ENCODE measurements around the gene GCH1.

The GCH1 gene

DNA sequence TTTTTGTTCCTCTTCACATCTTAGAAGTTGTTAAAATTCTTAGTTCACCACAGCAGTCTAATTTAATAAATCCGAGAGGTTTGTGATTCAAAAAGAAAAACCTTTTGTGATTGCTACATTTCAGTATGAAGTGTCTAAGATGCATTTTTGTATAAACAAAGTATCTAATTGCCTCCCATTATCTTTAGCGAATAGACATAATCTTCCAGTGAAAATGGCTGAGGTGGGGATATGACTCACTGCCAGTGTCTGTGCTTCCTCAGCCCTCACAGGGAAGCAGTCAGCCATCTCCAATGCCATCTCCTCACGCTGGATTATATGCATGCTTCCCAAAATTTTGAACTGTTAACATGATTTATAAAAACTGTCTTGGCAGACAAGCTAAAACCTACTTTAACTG, 7.6 kb downstream of the GCH1 start:
- Histone ChIP-seq H3K27ac (no peak overlapping the region), H3K36me3 (no peaks in the 10 kb centered on the region), H3K27me3 (no peaks in the 10 kb centered on the region), H3K4me1 (no peaks in the 10 kb centered on the region), H3K9me3 (no peaks in the 10 kb centered on the region), H3K4me3 (no peak overlapping the region)
- TF ChIP-seq CTCF (IDR thresholded peaks at IDR 0.05) = no peak
- intact Hi-C loops (cut with DNase I; ENCODE audit: low total_unique reads) = no loop called here
- no peak for DNase-seq

DNA sequence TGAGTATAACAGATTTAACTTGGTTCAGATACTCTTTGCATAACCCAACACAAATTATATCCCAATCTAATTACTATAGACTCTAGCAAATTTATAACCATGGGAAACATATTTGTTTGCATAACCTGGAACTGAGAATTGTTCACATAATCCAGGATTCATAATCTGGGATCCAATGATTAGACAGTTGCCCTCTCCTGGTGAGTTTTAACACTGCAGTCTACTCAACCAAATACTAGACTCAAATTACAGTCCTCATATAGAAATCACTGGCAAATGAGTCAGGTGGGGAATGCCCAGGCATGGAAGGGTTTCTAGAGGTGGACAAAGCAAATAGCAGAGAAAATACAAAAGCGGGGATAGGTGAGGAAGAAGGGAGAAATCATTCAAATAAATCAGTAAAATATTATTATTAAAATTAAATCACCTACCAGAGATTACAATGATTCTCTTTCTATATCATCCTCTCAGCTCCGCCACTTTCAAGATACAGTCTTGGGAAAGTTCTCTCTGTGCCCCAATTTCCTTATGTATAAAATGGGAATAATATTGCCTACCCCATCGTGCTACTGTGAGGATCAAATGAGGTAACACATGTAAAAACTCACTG, 9.4 kb downstream of the GCH1 start:
- Histone ChIP-seq H3K9me3 (no peaks in the 10 kb centered on the region), H3K4me3 (no peak overlapping the region), H3K27ac (no peak overlapping the region), H3K36me3 (no peaks in the 10 kb centered on the region), H3K4me1 (no peaks in the 10 kb centered on the region), H3K27me3 (no peaks in the 10 kb centered on the region)
- peak; percentile 58 to 74 for TF ChIP-seq CTCF (IDR thresholded peaks at IDR 0.05)
- intact Hi-C loops (cut with DNase I; ENCODE audit: low total_unique reads) = no loop called here
- no peak for DNase-seq

- Histone ChIP-seq H3K27me3 (no peaks in the 10 kb centered on the region), H3K4me3 (no peak overlapping the region), H3K9me3 (no peaks in the 10 kb centered on the region), H3K27ac (no peak overlapping the region), H3K36me3 (no peaks in the 10 kb centered on the region), H3K4me1 (no peaks in the 10 kb centered on the region)
- no peak for TF ChIP-seq CTCF (IDR thresholded peaks at IDR 0.05)
- intact Hi-C loops (cut with DNase I; ENCODE audit: low total_unique reads) = no loop called here
- DNase-seq = no peak
Measured at GRCh38 chr14:54891471-54892245, 11.0 kb downstream of the GCH1 start.

GRCh38 chr14:54890788-54891187, 11.8 kb downstream of the GCH1 start:
- Histone ChIP-seq H3K9me3 (no peaks in the 10 kb centered on the region), H3K4me1 (no peaks in the 10 kb centered on the region), H3K27ac (no peak overlapping the region), H3K4me3 (no peak overlapping the region), H3K27me3 (no peaks in the 10 kb centered on the region), H3K36me3 (no peaks in the 10 kb centered on the region)
- intact Hi-C loops (cut with DNase I; ENCODE audit: low total_unique reads) = no loop called here
- no peak for TF ChIP-seq CTCF (IDR thresholded peaks at IDR 0.05)
- no peak for DNase-seq

DNA sequence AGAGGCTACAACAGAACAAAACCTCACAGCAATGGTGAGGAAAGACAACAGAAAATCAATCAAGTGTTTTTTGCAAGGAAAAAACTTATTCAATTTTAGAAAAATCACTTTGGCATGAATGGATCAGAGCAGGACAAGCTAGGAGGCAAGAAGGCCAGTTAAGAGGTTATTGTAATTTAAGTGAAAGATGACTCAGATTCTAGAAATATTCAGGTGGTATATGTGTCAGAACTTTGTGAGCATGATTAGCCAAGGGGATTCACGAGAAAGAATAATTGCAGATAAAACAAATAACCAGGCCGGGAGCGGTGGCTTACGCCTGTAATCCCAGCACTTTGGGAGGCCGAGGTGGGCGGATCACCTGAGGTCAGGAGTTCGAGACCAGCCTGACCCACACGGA, 12.7 kb downstream of the GCH1 start:
- no peaks in the 10 kb centered on the region for H3K4me1 ChIP-seq
- H3K27ac ChIP-seq = no peak overlapping the region
- H3K9me3 ChIP-seq = no peaks in the 10 kb centered on the region
- DNase-seq = no peak
- intact Hi-C loops (cut with DNase I; ENCODE audit: low total_unique reads) = no loop called here
- H3K36me3 ChIP-seq = no peaks in the 10 kb centered on the region
- no peak for TF ChIP-seq CTCF (IDR thresholded peaks at IDR 0.05)
- H3K27me3 ChIP-seq = no peaks in the 10 kb centered on the region
- H3K4me3 ChIP-seq = no peak overlapping the region

Data from tibial artery (tissue), 4 donors.